Endothelial cell of umbilical vein (primary cell): ENCODE measurements around the gene BAZ1B. TPM values are rescaled to one million over a fixed set of nuclear protein-coding genes. Genes with fewer than 3 reads are reported as not detected.

ENCODE experiments used
- BruUV-seq: library from RNA; stranded (reverse); fragments of 400-500 nt; replicated peaks from 2 replicates; lab custom pipeline; 2021; lab: Mats Ljungman, UMichigan
- CTCF ChIA-PET: fragments of 300-600, 350-600 bp; sonication (Branson Sonifier 250); formaldehyde crosslinking; loops from one replicate; lab custom pipeline; 2021; ENCODE audit warnings: antibody characterized with exemption, inconsistent platforms; lab: Charles Lee
- POLR2A ChIA-PET: fragments of 300-600, 350-600 bp; sonication (Branson Sonifier 250); formaldehyde crosslinking; loops from one replicate; lab custom pipeline; 2021; ENCODE audit warnings: antibody characterized with exemption, inconsistent platforms; lab: Charles Lee
- DNase-seq: peaks from one replicate; pipeline ENCODE4 v3.0.0-alpha.2; 2011; ENCODE audit warnings: low read depth, low spot score
- FAIRE-seq: peaks from 2 replicates; lab custom pipeline; 2011; peaks lifted over from hg19 to GRCh38; lab: Jason Lieb, UNC
- H2AFZ ChIP-seq: 2 replicates; pipeline ENCODE4 v1.6.0; 2012; ENCODE audit warnings: low read depth, low read length, control low read depth, inconsistent platforms
- H3K27ac ChIP-seq: 2 replicates; pipeline ENCODE4 v1.5.1; 2011; ENCODE audit warnings: low read depth, mild to moderate bottlenecking, control low read depth, low read length, moderate library complexity; ENCODE audit not compliant: insufficient read depth
- H3K27me3 ChIP-seq, 2 experiments: 2 replicates each; pipeline versions ENCODE4 v1.6.0 to v1.6.1; 2011; ENCODE audit warnings: low read length in 2 of 2, mixed read lengths in 1 of 2; ENCODE audit not compliant: control insufficient read depth in 2 of 2, insufficient read depth in 2 of 2
- H3K36me3 ChIP-seq, 2 experiments: 2 replicates in 1 of 2; 3 replicates in 1 of 2; pipeline ENCODE4 v1.5.1; 2011; ENCODE audit warnings: low read length in 2 of 2, mild to moderate bottlenecking in 1 of 2, moderate library complexity in 1 of 2; ENCODE audit not compliant: control insufficient read depth in 2 of 2, insufficient read depth in 2 of 2; ENCODE audit errors: extremely low read depth in 1 of 2
- H3K4me1 ChIP-seq: 3 replicates; pipeline ENCODE4 v1.5.1; 2011; ENCODE audit warnings: mild to moderate bottlenecking, low read length; ENCODE audit not compliant: control insufficient read depth, insufficient read depth; ENCODE audit errors: extremely low read depth
- H3K4me2 ChIP-seq: 2 replicates; pipeline ENCODE4 v1.6.1; 2011; ENCODE audit warnings: low read length, control low read depth, mixed read lengths; ENCODE audit not compliant: insufficient read depth
- H3K4me3 ChIP-seq, 3 experiments: fragments of 200-600 bp in 1 of 3; sonication (generic), shearing (Covaris generic) in 1 of 3; replicated peaks in 1 of 3; 2 replicates each; pipeline ENCODE4 v1.5.1; 2011 to 2016; ENCODE audit warnings: control low read depth in 3 of 3, low read length in 3 of 3, mild to moderate bottlenecking in 2 of 3, inconsistent platforms in 1 of 3, low read depth in 1 of 3, moderate library complexity in 1 of 3; ENCODE audit not compliant: insufficient read depth in 1 of 3
- H3K79me2 ChIP-seq: 2 replicates; pipeline ENCODE4 v1.6.0; 2012; ENCODE audit warnings: low read length, inconsistent platforms; ENCODE audit not compliant: control insufficient read depth, insufficient read depth
- H3K9ac ChIP-seq: replicated peaks from 2 replicates; pipeline ENCODE3; 2011; ENCODE audit warnings: low read length, control low read depth; ENCODE audit not compliant: insufficient read depth; ENCODE audit errors: extremely low read depth
- H3K9me1 ChIP-seq: replicated peaks from 3 replicates; pipeline ENCODE4 v1.6.0; 2011; ENCODE audit warnings: mild to moderate bottlenecking, low read length; ENCODE audit not compliant: control insufficient read depth, insufficient read depth; ENCODE audit errors: extremely low read depth
- H3K9me3 ChIP-seq: replicated peaks from 2 replicates; pipeline ENCODE4 v1.5.1; 2012; ENCODE audit warnings: low read length, inconsistent platforms; ENCODE audit not compliant: control insufficient read depth, insufficient read depth
- H4K20me1 ChIP-seq: replicated peaks from 2 replicates; pipeline ENCODE3; 2011; ENCODE audit warnings: mild to moderate bottlenecking, low read length; ENCODE audit not compliant: control insufficient read depth, insufficient read depth; ENCODE audit errors: extremely low read depth
- EZH2 ChIP-seq: IDR thresholded peaks from 2 replicates; pipeline ENCODE4 v1.6.1; 2012; ENCODE audit warnings: borderline replicate concordance, low read depth, mild to moderate bottlenecking, moderate library complexity, low read length, inconsistent platforms; ENCODE audit not compliant: severe bottlenecking
- FOS ChIP-seq: IDR thresholded peaks from 2 replicates; pipeline ENCODE4 v1.6.1; 2011; ENCODE audit warnings: mild to moderate bottlenecking, low read length, moderate library complexity, borderline replicate concordance; ENCODE audit not compliant: insufficient read depth
- GATA2 ChIP-seq: IDR thresholded peaks from 2 replicates; pipeline ENCODE4 v1.7.0; 2011; ENCODE audit warnings: low read depth, mild to moderate bottlenecking, moderate library complexity, mixed read lengths, low read length; ENCODE audit not compliant: insufficient read length, insufficient read depth
- JUN ChIP-seq: IDR thresholded peaks from 2 replicates; pipeline ENCODE4 v1.6.1; 2011; ENCODE audit warnings: borderline replicate concordance, low read depth; ENCODE audit not compliant: insufficient read length, insufficient read depth
- MYC ChIP-seq: IDR thresholded peaks from one replicate; pipeline ENCODE4 v1.6.1; 2011; ENCODE audit warnings: mild to moderate bottlenecking, low read depth, low read length
- POLR2A ChIP-seq: IDR thresholded peaks from 2 replicates; pipeline ENCODE4 v1.6.1; 2012; ENCODE audit warnings: low read depth, mild to moderate bottlenecking, control low read depth, low read length
- POLR2AphosphoS5 ChIP-seq: IDR thresholded peaks from 2 replicates; pipeline ENCODE4 v1.6.1; 2012; ENCODE audit warnings: low read depth, mild to moderate bottlenecking, control low read depth, low read length, moderate library complexity; ENCODE audit not compliant: insufficient read depth
- dilution Hi-C: fragments of 300-500 bp; cut with MboI; formaldehyde crosslinking; loops from one replicate; pipeline ENCODE4 v1.15.0; 2019; ENCODE audit warnings: low sequenced_read_pairs; ENCODE audit not compliant: extremely low pct_ligation_motif_present
- intact Hi-C: fragments of 100-400 bp; cut with micrococcal nuclease; formaldehyde crosslinking; loops from one replicate; pipeline ENCODE4 v1.10.0; 2022
- polyA plus RNA-seq, 4 experiments: library from polyadenylated mRNA; depleted of rRNA in 3 of 4; stranded (reverse) in 3 of 4; unstranded in 1 of 4; fragments of >200 nt; gene quantifications; 2 replicates each; pipeline versions ENCODE4 v1.2.1 to v1.2.3, GENCODE V29; 2011 to 2012; ENCODE audit warnings: missing spikeins in 1 of 4
- total RNA-seq: library from RNA; stranded (reverse); gene quantifications from 2 replicates; pipeline ENCODE4 v1.2.3, GENCODE V29; 2021
- TF ChIP-seq, protein P1 (sequence below), 2 donors: IDR thresholded peaks; 1 replicate in 1 of 2; 2 replicates in 1 of 2; pipeline ENCODE4 v1.5.1; 2011; ENCODE audit warnings: low read length in 2 of 2, mild to moderate bottlenecking in 2 of 2, moderate library complexity in 2 of 2, control low read depth in 1 of 2, inconsistent platforms in 1 of 2, low read depth in 1 of 2; ENCODE audit not compliant: insufficient read depth in 1 of 2; ENCODE audit errors: extremely low read depth in 1 of 2
- TF ChIP-seq, protein P2 (sequence below): IDR thresholded peaks from 2 replicates; pipeline ENCODE4 v1.6.1; 2011; ENCODE audit not compliant: insufficient read depth, insufficient read length

Gene BAZ1B
- total and polyA plus RNA-seq, 2 donors (not counting 3 experiments of a cell fraction or from before 2014, with no cell fraction given) = 16.2 to 74.7 TPM

DNA sequence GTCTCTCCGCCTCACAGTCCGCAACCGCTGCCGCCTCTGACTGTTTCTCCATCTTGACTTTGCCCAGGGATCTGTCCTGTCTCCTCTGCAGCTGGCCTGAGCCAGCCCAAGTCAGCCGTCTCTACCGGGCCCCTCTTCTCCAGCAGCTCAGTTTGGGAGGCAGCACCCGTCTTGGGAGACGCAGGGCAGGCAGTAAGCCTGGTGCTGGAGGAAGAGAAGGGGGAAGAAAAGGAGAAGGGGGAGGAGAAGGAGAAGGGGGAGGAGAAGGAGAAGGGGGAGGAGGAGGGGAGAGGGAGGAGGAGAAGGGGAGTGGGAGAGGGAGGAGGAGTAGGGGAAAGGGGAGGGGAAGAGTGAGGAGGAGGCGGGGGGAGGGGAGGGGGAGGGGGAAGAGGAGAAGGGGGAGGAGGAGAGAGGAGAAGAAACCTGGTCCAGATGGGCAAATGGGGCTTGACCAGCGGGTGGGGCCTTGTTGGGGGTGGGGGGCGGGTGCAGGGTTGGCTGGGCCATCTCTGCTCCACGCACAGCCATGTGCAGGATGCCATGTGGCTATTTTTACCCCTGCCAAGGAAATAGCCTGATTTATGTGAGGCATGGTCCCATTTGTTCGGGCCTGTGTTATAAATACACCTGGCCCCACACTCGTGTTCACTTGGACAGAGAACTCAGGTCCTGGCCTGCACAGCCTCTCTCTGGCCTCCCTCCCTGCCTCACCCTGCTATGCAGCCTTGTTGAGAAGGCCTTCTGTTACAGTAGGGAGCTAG lies 124.4 kb downstream of the BAZ1B start:
- H4K20me1 ChIP-seq = no peaks in the 10 kb centered on the region
- dilution Hi-C loops (no loop called here), intact Hi-C loops (no loop called here)
- no peaks in the 10 kb centered on the region for H3K4me1 ChIP-seq
- no peak overlapping the region for H3K4me3 ChIP-seq
- FAIRE-seq (no peak), DNase-seq (no peak)
- no peak overlapping the region for H2AFZ ChIP-seq
- TF ChIP-seq, protein P1, sequence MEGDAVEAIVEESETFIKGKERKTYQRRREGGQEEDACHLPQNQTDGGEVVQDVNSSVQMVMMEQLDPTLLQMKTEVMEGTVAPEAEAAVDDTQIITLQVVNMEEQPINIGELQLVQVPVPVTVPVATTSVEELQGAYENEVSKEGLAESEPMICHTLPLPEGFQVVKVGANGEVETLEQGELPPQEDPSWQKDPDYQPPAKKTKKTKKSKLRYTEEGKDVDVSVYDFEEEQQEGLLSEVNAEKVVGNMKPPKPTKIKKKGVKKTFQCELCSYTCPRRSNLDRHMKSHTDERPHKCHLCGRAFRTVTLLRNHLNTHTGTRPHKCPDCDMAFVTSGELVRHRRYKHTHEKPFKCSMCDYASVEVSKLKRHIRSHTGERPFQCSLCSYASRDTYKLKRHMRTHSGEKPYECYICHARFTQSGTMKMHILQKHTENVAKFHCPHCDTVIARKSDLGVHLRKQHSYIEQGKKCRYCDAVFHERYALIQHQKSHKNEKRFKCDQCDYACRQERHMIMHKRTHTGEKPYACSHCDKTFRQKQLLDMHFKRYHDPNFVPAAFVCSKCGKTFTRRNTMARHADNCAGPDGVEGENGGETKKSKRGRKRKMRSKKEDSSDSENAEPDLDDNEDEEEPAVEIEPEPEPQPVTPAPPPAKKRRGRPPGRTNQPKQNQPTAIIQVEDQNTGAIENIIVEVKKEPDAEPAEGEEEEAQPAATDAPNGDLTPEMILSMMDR (IDR thresholded peaks at IDR 0.05; ENCODE audit: extremely low read depth in 1 of 2, insufficient read depth in 1 of 2, low read depth in 1 of 2, low read length in 2 of 2) = no peak
- TF ChIP-seq EZH2 (no peak), POLR2A (no peak), MYC (no peak), POLR2AphosphoS5 (no peak), GATA2 (no peak), JUN (no peak), FOS (no peak)
- TF ChIP-seq, protein P2, sequence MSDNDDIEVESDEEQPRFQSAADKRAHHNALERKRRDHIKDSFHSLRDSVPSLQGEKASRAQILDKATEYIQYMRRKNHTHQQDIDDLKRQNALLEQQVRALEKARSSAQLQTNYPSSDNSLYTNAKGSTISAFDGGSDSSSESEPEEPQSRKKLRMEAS = no peak
- H3K27me3 ChIP-seq = no peaks in the 10 kb centered on the region
- H3K9me3 ChIP-seq = no peaks in the 10 kb centered on the region
- ChIA-PET CTCF (no interaction called here), POLR2A (no interaction called here)
- no TSS peak for BruUV-seq
- H3K36me3 ChIP-seq = no peaks in the 10 kb centered on the region
- H3K9me1 ChIP-seq = no peaks in the 10 kb centered on the region
- H3K27ac ChIP-seq = no peak overlapping the region
- no peak overlapping the region for H3K4me2 ChIP-seq
- no peak overlapping the region for H3K9ac ChIP-seq
- H3K79me2 ChIP-seq = no peaks in the 10 kb centered on the region
